Measurements from ENCODE around the gene FBLIM1. TPM values are rescaled to one million over a fixed set of nuclear protein-coding genes. Genes with fewer than 3 reads are reported as not detected.

The FBLIM1 gene
- total RNA-seq, 4 donors from 2014 or later: 140 to 411 (median 311) TPM

DNA sequence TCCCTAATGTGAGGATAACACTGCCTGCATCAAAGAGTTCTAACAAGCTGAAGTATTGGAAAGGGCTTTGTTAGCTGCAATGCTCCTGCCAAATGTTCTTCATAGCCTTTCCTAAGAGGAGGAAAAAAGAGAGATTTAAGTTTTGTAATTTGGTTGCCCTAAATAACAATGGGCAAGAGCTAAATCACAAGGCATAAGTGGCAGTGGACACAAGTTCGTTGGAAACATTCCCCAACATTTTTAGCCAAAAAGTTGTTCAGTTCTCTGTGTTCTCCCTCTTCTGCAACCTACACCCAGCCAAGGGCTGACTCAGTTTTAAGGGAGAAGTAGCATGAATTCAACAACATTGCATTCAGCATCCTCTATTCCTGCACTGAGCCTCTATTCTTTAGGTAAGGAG, 51.5 kb downstream of the FBLIM1 start:
- in situ Hi-C loops (cut with MboI; ENCODE audit: low pct_ligation_motif_present in 1 of 4, low pct_unique_long_range_greater_than_20kb in 1 of 4, low sequenced_read_pairs in 3 of 4) (loop anchor here (10.0 to 25.0 kb wide), 3 partner anchors 102 to 177 kb away; partner anchors contain the start of gene ZBTB17 (in 2 of the 4)), intact Hi-C loops (cut with DNase I; ENCODE audit: low total_unique reads) (loop anchor here (10.0 kb wide), 2 partner anchors 155 to 185 kb away; no protein-coding TSS in a partner anchor)
- Histone ChIP-seq H3K4me1 (no peaks in the 10 kb centered on the region), H3K9me3 (no peaks in the 10 kb centered on the region), H3K4me3 (no peak overlapping the region), H3K27me3 (no peaks in the 10 kb centered on the region), H3K36me3 (no peaks in the 10 kb centered on the region), H3K27ac (no peak overlapping the region)
- DNase-seq: no peak
- TF ChIP-seq, protein P1, sequence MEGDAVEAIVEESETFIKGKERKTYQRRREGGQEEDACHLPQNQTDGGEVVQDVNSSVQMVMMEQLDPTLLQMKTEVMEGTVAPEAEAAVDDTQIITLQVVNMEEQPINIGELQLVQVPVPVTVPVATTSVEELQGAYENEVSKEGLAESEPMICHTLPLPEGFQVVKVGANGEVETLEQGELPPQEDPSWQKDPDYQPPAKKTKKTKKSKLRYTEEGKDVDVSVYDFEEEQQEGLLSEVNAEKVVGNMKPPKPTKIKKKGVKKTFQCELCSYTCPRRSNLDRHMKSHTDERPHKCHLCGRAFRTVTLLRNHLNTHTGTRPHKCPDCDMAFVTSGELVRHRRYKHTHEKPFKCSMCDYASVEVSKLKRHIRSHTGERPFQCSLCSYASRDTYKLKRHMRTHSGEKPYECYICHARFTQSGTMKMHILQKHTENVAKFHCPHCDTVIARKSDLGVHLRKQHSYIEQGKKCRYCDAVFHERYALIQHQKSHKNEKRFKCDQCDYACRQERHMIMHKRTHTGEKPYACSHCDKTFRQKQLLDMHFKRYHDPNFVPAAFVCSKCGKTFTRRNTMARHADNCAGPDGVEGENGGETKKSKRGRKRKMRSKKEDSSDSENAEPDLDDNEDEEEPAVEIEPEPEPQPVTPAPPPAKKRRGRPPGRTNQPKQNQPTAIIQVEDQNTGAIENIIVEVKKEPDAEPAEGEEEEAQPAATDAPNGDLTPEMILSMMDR (IDR thresholded peaks at IDR 0.05): no peak
- WGBS, 2 donors (ENCODE audit: low coverage in 1 of 2): 60 to 78% methylated on average over 1 of the region's 1 CpG

DNA sequence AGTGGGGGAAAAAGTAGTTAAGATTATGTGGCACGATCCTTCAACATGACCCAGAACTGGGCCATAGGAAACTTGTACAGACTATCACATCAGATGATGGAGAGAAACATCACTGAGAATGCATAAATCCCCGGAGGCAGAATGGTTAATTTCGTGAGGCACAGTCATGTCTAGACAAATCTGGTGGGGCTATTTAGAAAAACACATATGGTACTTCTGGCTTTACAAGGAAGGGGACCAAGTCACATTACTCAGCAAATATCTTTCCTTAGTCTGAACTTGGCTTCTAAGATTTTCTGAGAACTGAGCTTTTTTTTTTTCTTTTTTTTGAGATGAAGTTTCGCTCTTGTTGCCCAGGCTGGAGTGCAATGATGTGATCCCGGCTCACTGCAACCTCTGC, 58.1 kb downstream of the FBLIM1 start:
- H3K9me3 ChIP-seq: no peaks in the 10 kb centered on the region
- no peaks in the 10 kb centered on the region for H3K36me3 ChIP-seq
- in situ Hi-C loops (cut with MboI; ENCODE audit: low pct_ligation_motif_present in 1 of 4, low pct_unique_long_range_greater_than_20kb in 1 of 4, low sequenced_read_pairs in 3 of 4) (loop anchor here (10.0 to 25.0 kb wide), 3 partner anchors 96 to 171 kb away; partner anchors contain the start of gene ZBTB17 (in 2 of the 4)), intact Hi-C loops (cut with DNase I; ENCODE audit: low total_unique reads) (loop anchor here (10.0 kb wide), 2 partner anchors 148 to 178 kb away; no protein-coding TSS in a partner anchor)
- no peak overlapping the region for H3K4me3 ChIP-seq
- no peaks in the 10 kb centered on the region for H3K4me1 ChIP-seq
- no peak overlapping the region for H3K27ac ChIP-seq
- TF ChIP-seq, protein P1 (IDR thresholded peaks at IDR 0.05): no peak
- no peak for TF ChIP-seq POLR2A (IDR thresholded peaks at IDR 0.05)
- TF ChIP-seq POLR2AphosphoS5 (IDR thresholded peaks at IDR 0.05): no peak
- TF ChIP-seq EP300 (IDR thresholded peaks at IDR 0.05; ENCODE audit: low read depth): no peak
- WGBS, 2 donors (ENCODE audit: low coverage in 1 of 2): 76 to 88% methylated on average over 3 to 5 of the region's 5 CpGs
- no peaks in the 10 kb centered on the region for H3K27me3 ChIP-seq
- no peak for DNase-seq

DNA sequence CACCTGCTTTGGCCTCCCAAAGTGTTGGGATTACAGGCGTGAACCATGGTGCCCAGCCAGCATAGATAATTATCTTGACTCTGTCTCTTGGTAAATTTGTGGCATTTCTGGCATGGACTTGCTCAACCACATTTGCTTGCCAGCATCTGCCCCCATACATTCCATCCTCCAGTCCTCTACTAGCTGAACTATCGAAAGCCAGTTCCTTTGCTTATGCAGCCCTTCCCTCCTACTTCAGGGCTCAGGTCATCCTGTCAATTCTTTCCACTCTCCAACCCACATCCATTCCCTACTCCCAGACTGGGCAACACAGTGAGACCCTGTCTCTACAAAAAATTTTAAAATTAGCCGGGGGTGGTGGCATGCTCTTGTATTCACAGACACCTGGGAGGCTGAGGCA, 61.9 kb downstream of the FBLIM1 start:
- Histone ChIP-seq H3K27ac (no peak overlapping the region), H3K27me3 (no peaks in the 10 kb centered on the region), H3K9me3 (no peaks in the 10 kb centered on the region), H3K4me3 (no peak overlapping the region), H3K36me3 (no peaks in the 10 kb centered on the region), H3K4me1 (peaks cover 0 to 5% (median 0%) of the 10 kb centered on the region in 4 donors)
- intact Hi-C loops (cut with DNase I; ENCODE audit: low total_unique reads): no loop called here
- in situ Hi-C loops (cut with MboI; ENCODE audit: low pct_ligation_motif_present in 1 of 4, low pct_unique_long_range_greater_than_20kb in 1 of 4, low sequenced_read_pairs in 3 of 4): loop anchor here (10.0 to 25.0 kb wide), 3 partner anchors 92 to 167 kb away; partner anchors contain the start of gene ZBTB17 (in 3 of the 4)
- TF ChIP-seq, protein P1 (IDR thresholded peaks at IDR 0.05): no peak
- no peak for TF ChIP-seq EP300 (IDR thresholded peaks at IDR 0.05; ENCODE audit: low read depth)
- TF ChIP-seq POLR2AphosphoS5 (IDR thresholded peaks at IDR 0.05): no peak
- no peak for TF ChIP-seq POLR2A (IDR thresholded peaks at IDR 0.05)
- DNase-seq: no peak
- WGBS, 2 donors (ENCODE audit: low coverage in 1 of 2): 83 to 95% methylated on average over 1 to 3 of the region's 3 CpGs

DNA sequence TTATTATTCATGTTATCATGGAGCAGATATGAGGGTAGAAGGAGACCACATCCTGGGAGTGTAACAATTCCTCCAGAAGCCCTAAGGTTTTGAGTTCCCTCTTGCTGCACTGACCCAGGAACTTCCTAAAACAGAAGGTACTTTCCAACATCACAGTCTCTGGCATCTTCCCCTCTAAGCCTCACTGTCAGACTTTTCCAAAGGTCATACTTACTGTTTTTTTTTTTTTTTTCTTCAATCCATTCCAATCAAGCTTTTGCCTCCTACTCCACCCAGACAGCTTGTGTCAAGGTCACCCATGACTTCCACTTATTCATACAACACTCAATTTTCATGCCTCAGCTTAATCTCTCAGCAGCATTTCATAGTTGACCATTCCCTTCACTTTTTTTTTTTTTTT, 67.2 kb downstream of the FBLIM1 start:
- TF ChIP-seq POLR2A (IDR thresholded peaks at IDR 0.05) (no peak), EP300 (IDR thresholded peaks at IDR 0.05; ENCODE audit: low read depth) (no peak)
- Histone ChIP-seq H3K27me3 (no peaks in the 10 kb centered on the region), H3K27ac (peak overlapping the region in 1 of 4 donors; percentile 38), H3K9me3 (no peaks in the 10 kb centered on the region), H3K4me3 (no peak overlapping the region), H3K36me3 (no peaks in the 10 kb centered on the region), H3K4me1 (peaks cover 7 to 31% (median 12%) of the 10 kb centered on the region in 4 donors)
- in situ Hi-C loops (cut with MboI; ENCODE audit: low pct_ligation_motif_present in 1 of 4, low pct_unique_long_range_greater_than_20kb in 1 of 4, low sequenced_read_pairs in 3 of 4) (loop anchor here in 1 of 4 donors (10.0 kb wide), 1 partner anchor 149 kb away; the partner anchor contains the start of gene ZBTB17), intact Hi-C loops (cut with DNase I; ENCODE audit: low total_unique reads) (no loop called here)
- no peak for DNase-seq
